GM21367 (cell line): ENCODE measurements around the gene VCPKMT.
A peak's percentile ranks its signal among the peaks of the same experiment; 100 is the strongest.

Experiments used
- ATAC-seq: cut with Tn5 transposase; IDR thresholded peaks from one replicate; pipeline ENCODE4 v1.9.1; 2021; ENCODE audit not compliant: unreplicated experiment

VCPKMT gene

GRCh38 chr14:50067723-50068495, 48.5 kb downstream of the VCPKMT start:
- no peak for ATAC-seq

GRCh38 chr14:50065583-50065982, 50.8 kb downstream of the VCPKMT start:
- no peak for ATAC-seq

GRCh38 chr14:50064993-50065392, 51.4 kb downstream of the VCPKMT start:
- ATAC-seq, result peak; percentile 63

- ATAC-seq, result no peak
Observed at GRCh38 chr14:50063876-50064420, 52.4 kb downstream of the VCPKMT start.

- no peak for ATAC-seq
Observed at GRCh38 chr14:50062438-50063085, 53.8 kb downstream of the VCPKMT start.

GRCh38 chr14:50061664-50062437, 54.5 kb downstream of the VCPKMT start:
- peak; percentile 48 for ATAC-seq

GRCh38 chr14:50060871-50061663, 55.3 kb downstream of the VCPKMT start:
- no peak for ATAC-seq

GRCh38 chr14:50059763-50060616, 56.4 kb downstream of the VCPKMT start:
- no peak for ATAC-seq
